ENCODE data around the gene CCL8.

Gene CCL8

DNA sequence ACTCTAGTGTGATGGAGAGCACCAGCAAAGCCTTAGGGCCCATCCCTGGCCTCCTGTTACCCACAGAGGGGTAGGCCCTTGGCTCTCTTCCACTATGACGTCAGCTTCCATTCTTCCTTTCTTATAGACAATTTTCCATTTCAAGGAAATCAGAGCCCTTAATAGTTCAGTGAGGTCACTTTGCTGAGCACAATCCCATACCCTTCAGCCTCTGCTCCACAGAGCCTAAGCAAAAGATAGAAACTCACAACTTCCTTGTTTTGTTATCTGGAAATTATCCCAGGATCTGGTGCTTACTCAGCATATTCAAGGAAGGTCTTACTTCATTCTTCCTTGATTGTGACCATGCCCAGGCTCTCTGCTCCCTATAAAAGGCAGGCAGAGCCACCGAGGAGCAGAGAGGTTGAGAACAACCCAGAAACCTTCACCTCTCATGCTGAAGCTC lies at the start of gene CCL8:
Gene CCL8 (plus strand): TSS at position 397 of the 445 bp plus-strand sequence. CDS start 67 bp downstream, outside the sequence.
- DNase-seq, result no peak

DNA sequence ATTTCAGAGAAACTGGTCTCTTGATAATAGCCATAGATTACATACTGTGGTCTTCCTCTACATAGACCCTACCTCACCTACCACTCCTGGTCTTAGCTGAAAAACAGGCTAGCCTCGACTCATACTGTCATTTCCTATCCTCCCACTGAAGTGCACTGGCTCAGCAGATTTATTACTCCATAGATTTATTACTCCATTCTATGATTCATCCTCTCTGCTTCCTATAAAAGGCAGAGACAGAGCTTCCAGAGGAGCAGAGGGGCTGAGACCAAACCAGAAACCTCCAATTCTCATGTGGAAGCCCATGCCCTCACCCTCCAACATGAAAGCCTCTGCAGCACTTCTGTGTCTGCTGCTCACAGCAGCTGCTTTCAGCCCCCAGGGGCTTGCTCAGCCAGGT lies 49.3 kb upstream of the CCL8 start, which contains the start of gene CCL7:
Gene CCL7 (plus strand): TSS at position 253 of the 400 bp plus-strand sequence. CDS start 70 bp downstream, at position 323.
- no peak for DNase-seq

DNA sequence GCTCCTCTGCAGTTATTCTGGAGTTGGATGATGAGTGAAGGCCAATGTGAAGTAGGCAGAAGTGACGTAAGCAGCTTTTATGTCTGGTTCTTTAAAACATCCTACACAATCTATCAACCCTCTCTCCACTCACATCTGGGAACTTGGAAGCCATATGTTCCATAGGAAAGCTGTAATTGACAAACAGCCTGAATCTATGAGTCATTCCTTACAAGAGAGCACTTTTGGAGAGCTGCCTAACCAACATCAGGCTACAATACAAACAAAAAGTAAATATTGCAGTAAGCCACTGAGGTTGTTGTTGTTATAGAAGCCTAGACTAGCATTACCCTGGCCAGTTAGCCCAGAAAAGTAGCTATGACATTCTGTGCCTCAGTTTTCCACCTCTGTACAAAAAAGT lies 43.4 kb upstream of the CCL8 start:
- DNase-seq, result no peak

DNA sequence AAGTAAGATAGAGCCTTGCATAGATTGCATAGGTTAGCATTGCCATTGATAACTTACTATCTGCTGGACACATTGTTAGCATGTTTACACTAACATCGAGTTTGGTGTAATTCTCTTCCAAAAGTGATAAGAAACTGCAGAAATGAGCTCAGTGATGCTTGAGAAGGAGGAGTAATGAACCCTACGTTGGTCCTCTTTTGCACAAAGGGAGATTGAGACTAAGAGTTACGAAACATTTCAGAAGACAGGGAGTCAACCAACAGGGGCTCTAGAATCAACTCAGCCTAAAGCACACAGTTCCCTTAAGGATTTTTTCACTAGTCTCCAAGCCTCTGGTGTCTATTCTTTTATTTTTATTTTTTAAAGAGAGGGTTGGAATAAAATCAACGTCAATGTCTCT lies 42.4 kb upstream of the CCL8 start:
- no peak for DNase-seq

DNA sequence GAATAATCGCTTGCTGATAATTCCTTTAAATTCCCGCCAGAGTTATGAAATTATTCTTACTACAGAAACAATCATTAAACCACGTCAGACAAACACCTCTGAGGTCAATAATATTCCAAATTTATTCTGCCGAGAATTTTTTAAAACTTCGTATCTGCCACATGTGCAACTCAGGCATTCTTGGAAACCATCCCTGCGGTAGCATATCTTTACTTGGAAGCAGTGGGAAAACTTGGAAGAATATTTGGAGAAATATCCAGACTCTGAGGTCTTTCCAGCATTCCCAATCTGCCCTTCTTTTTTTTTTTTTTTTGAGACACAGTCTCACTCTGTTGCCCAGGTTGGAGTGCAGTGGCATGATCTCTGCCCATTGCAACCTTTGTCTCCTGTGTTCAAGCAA lies 35.7 kb upstream of the CCL8 start:
- DNase-seq, result no peak

DNA sequence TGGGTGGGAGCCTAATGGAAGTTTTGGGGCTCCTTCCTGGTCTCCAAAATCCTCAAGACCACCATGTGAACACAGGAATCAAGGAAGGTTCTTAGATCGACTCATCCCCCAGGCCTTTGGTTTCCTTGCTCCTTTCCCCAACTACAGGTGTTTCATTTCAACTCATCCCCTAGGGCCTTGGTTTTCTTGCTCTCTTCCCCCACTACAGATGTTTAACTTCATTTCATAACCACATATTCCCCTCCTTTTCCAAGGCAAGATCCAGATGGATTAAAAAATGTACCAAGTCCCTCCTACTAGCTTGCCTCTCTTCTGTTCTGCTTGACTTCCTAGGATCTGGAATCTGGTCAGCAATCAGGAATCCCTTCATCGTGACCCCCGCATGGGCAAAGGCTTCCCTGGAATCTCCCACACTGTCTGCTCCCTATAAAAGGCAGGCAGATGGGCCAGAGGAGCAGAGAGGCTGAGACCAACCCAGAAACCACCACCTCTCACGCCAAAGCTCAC lies 33.9 kb upstream of the CCL8 start, which contains the start of gene CCL11:
Gene CCL11 (plus strand): TSS at position 457 of the 507 bp plus-strand sequence. CDS start 67 bp downstream, outside the sequence.
- no peak for DNase-seq

DNA sequence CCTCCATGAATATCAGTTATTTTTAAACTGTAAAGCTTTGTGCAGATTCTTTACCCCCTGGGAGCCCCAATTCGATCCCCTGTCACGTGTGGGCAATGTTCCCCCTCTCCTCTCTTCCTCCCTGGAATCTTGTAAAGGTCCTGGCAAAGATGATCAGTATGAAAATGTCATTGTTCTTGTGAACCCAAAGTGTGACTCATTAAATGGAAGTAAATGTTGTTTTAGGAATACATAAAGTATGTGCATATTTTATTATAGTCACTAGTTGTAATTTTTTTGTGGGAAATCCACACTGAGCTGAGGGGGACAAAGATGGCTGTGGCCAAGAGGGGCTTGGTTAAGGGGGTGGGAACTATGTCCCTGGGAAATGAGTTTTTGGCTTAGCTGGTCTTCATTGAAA lies 31.4 kb upstream of the CCL8 start:
- no peak for DNase-seq

DNA sequence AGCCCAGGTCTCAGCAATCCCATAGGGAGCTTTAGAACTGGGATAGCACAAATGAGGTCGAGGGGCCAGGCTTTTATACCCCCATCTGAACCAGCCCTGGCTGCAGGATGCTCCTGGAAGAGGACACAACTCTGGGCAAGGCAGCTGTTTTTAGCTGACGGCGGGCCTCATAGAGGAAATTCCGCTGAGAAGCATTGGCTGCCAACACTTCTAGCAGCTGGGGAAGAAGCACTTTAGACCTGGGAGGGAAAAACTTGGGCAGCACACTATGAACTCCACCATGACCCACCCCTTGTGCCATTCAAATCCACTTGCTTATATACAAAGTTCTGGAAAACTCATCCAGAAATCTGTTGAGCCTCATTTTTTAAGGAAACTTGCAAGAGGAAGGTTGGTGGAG lies 28.6 kb upstream of the CCL8 start:
- no peak for DNase-seq

DNA sequence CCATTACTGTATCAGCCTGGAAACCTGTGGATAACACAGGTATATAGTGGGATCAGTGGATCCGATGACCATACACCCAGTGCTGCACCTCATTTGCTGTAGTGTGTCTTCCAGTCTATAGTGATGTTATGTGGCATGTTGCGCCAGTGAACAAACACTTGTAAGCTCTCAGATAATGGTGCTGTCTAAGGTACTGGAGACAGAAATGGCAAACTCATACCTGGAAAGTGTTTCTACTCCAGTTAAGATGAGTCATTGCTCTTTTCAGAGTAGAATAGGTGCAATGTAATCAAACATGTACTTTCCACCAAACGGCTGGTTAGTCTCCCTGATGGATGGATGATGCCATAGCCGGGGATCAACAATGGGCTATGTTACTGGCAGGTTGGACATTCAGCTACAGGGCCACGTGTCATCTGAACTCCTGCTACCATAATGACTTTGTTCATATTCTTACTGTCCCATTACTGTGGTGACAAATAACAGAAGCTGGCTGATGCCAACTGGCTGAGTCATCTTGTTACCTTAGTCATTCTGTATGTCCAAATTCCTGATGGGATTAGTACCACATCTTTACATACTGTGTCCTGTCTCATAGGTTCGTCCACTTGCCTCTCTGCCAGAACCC lies 27.4 kb upstream of the CCL8 start:
- DNase-seq, result no peak

DNA sequence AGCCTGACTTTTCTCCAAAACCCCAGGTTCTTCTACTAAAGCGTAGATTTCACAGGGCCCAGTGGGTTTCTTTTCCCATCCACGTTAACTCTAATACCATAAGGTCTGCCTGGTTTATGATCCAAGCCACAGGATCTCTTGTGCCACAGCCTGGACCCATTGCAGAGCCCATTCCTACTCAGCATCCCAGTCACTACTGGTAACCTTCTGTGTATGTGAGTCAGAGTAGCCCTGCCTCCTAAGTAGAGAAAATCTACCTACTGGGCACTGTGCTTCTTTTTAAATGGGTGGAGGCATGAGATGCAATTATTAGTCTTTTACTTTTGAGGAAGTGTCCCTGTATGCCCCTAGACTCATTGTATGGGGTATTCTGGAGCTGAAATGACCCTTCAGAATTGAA lies 20.2 kb upstream of the CCL8 start:
- no peak for DNase-seq

DNA sequence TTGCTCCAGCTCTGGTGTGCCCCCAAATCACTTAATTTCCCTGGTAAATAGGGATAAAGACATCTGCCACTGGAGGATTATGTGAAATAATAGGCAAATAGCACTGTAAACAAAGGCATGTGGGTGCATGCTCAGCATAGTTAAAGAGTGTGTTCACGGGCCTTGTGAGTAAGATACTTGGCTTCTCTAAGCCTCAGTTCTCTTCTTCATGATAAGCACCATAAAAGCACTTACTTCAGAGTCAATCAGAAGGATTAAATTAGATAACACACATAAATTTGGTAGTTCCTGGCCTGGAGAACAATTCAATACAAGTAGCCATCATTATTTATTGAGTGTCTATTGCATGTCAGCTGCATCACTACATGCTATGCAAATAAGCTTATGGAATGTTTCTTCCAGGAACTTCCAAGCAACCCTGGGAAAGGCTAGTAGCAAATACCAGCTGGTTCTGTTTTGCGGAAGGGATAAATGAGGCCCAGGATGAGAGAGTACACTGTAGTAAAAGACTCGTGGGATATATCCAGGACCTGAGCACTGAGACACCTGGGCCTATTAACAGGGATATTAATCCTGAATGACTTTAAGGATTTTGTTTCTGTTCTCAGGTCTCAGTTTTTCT lies 19.2 kb upstream of the CCL8 start:
- no peak for DNase-seq

DNA sequence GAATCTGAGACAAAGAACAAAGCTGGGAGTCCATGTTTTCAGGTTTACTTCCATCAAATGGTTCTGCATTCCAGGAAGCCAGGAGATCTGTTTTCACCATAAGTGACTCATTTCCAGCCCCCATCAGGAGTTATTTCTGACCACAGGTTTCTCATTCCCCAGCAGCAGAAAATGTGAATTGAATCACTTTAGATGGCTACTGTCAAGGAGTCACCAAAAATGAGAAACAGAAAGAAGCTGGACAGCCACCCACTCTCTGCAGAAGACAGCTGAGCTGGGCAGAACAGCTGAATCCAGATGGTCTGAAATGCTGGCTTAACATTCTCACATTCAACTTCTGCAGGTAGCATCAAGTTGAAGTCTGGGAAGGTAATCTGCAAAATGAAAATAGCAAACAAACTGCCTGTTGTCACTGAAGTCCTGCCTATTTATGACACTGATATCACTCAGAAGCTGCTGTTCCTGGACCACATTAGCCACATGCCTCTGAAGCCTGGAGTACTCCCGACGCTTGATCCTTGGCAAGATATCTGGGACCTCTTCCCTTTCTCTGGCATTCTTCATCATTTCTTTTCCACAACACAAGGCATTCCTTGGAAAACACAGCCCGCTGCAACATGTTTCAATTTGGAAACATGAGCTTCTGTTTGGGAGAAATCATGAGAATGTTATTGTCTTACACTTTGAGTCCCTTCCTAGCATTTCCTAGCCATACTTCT lies 18.4 kb upstream of the CCL8 start:
- no peak for DNase-seq

DNA sequence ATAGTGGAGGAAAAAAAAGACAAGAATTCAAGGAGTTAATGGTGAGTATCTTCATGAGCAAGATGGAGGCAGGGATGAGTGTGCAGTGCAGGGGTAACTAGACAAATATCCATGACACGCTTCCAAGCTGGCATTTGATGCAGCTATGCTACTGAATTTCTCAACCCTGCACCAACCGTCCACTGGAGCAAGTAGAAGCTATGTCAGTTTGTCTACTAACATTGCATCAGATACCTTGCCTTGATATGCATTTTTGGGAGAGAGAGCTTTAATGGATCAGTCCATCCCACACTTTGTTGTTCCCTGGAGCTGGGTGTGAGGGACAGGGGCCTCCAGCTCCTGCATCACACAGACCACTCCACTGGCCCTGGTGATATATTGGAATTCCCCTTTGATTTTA lies 17.2 kb upstream of the CCL8 start:
- DNase-seq, result no peak

DNA sequence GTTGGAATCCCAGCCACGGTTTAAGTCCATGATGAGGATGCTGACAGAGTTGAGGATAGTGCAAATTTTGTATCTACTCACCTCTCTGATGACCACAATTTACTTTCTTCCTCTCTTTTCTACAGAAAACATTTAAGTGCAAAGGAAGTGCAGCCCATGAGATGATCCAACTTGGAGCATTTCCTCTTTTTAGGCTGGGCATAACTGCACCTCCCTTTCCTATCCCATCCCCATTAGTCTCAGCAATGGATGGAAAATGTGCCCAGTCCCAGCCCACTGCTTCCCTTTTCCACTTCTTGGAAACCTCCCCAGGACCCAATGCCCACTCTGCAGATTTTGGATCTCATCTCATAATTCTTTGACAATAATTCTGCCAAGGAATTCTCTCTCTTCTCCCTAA lies 16.6 kb upstream of the CCL8 start:
- DNase-seq, result no peak

DNA sequence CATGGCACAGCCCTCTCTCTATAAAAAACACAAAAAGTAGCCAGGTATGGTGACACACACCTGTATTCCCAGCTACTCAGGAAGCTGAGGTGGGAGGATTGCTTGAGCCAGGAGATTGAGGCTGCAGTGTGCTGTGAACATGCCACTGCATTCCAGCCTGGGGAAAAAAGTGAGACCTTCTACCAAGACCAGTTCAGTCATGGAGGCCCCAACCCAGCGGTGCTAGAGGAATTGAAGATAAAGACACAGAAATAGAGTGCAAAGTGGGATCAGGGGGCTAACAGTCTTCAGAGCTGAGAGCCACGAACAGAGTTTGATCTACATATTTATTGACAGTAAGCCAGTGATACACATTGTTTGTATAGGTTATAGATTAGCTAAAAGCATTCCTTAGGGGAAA lies 15.6 kb upstream of the CCL8 start:
- DNase-seq, result no peak

DNA sequence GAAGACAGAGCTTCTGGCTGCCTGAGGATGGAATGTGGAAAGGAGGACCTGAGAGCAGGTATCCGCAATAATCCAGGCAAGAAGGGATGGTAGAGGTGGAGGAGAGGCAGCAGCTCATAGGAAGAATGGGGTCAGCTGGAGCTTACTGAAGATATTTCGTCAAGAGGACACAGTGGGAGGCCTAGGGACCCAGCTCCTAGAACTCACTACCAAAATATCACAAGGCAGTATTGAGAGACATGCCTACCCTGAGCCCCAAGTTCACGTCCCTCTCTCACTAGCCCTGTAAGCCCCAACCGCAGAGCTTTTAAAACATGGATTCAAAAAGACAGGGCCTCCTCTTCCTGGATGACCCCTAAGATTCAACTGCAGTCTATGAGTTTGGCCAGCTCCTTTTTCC lies 14.2 kb upstream of the CCL8 start:
- no peak for DNase-seq

DNA sequence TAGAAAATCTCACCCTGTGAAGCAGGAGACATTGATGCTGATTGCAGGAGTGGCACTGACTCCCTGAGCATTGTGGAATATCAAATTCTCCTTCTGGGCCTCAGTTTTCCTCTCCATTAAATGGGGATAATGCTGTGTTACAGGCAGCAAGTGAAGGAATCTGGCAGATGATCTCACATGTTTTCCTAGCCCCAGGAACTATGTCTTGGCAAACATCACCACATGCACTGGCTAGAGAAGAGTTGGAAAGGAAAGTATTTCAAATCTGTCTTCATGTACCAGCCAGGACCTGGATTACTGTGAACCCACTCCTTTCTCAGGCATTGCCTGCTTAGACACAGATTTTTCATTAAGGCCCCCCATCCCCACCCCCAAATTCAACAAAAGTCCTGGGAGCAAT lies 13.6 kb upstream of the CCL8 start:
- no peak for DNase-seq

DNA sequence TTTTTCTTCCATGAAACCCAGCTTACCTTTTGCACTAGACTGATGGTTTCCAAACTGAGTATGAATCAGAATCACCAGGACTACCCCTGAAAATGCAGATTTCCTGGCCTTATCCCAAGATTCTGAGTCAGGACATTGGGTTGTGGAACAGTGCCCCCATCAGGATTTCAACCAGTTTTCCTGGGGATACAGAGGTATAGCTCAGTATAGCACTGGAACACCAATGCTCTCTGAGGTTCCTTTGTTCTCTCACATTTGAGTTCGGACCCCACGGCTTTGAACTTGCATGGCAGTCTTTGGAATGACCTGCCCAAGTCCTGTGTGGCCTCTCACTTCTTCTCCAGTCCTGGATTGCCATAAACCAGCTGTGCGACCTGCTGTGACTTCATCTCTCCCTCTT lies 12.8 kb upstream of the CCL8 start:
- DNase-seq, result no peak

DNA sequence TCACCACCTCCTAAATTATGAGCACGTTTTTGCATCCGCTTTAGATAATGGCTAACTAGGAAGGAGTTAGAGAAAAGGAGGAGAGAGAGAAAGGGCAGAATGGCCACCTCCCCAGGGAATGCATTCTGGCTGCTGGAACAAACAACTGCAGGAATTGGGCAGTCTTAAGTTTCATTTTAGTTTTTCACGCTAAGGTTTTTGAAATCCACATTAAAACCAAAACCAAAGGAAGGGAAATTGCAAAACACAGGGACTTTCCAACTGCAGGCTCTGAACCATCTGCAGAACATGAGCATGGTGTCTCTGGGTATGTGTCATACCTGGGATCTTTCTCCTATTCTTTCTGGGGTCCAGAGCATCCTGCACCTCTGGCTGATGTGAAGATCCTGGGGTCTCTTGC lies 12.1 kb upstream of the CCL8 start:
- DNase-seq, result no peak

DNA sequence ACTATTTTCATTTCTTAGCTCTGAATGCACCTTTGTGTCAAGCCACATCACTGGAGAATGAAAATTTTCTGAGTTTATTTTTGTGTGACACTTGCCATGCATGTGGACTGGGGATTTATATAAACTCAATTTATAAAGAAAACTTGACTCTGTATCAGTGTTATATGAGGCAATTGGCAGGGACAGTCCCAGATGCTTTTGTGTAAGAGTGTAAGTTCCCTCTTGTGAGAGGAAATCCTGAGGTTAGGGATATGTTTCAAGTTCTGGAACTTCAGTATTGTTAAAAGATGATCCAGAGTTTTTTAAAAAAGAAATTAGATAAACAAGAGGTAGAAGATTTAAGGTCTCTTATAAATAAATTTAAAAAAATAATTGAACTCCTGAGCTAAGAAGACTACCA lies 10.9 kb upstream of the CCL8 start:
- DNase-seq, result no peak

DNA sequence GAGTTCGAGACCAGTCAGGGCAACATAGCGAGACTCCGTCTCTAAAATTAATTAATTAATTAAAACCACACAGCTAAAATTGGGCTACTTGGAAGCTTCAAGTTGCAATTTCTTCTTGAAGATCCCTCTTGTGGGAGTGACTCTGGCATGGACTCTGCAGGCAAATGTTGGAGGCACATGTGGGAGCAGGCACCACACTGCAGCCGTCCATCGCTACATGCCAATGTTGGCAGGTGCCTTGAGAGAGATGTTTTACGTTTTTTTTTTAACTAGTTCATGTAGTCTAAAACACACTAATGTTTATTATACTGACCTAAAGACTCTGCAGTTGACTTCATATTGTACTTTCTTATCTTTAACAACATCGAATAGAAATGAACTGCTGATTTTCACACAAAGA lies 7.9 kb upstream of the CCL8 start:
- DNase-seq, result no peak

DNA sequence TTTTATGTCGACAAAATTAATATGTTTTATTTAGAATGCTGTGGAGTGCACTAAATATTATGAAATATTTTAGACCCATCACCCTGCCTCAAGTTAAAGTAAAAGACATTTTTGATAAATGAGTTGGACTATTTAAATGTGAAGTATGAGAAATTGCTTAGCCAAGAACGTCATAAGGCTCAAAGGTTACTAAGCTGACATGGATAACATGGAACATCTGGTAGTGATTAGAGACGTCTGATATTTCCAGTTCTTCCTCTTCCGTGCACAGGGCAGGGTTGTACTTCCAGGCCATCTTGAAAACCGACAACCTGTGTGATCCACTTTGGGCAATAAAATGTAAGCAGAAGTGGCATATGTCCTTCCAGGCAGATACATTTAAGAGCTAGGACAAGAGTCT lies 7.2 kb upstream of the CCL8 start:
- no peak for DNase-seq

DNA sequence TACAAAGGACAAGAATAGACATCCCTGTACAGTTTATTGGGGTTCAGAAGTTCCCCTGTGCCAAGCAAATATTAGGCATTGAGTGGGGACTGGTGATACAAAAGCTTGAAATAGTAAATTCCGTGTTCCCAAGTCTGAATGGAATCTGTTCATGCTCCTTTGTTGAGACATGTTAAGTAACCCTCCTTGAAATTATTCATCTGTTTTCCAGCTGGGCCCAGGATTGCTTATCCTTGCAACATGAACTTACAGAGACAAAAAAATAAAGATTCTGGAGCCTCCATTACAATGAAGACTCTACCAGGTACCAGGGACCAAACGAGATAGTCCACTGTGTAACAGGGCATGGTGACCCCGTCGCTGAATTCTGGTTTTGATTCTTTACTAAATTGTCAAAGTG lies 6.1 kb upstream of the CCL8 start:
- DNase-seq, result no peak

DNA sequence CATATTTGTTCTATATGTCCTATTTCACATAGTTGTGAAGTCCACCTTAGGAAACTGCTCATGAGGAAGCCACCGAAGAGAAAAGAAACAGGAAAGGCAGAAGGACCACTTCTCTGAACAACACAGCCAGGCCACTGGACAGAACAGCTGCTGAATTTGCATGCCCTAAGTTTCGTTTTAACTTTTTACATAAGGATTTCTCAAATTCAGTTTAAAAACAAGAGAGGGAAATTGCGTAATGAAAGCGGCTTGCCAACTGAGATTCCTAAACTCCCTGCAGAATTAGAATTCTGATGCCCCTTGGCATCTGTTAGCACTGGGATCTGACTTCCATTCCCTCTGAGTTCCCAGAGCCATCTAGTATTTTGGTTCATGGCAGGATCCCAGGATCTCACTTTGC lies 5.0 kb upstream of the CCL8 start:
- DNase-seq, result no peak
